Measurements from ENCODE around the gene GOLIM4.
"Not testable (repeated sequence)": the region's sequence is repeated elsewhere in the genome, so short reads cannot be mapped to it uniquely, and the experiment has no call there.

Gene GOLIM4

GRCh38 chr3:168095611-168096209 lies at the start of gene GOLIM4:
TSS of gene GOLIM4 (minus strand) at chr3:168095924. CDS start at chr3:168095285, 639 bp downstream.
- peak; percentile 89 for DNase-seq

GRCh38 chr3:168141405-168141998 lies 45.8 kb upstream of the GOLIM4 start:
- DNase-seq = no peak

GRCh38 chr3:168139947-168140346 lies 44.2 kb upstream of the GOLIM4 start:
- DNase-seq = no peak

- no peak for DNase-seq
These were observed 42.7 kb upstream of the GOLIM4 start for GRCh38 chr3:168138421-168138820.

GRCh38 chr3:168134931-168135330 lies 39.2 kb upstream of the GOLIM4 start:
- no peak for DNase-seq

- not testable (repeated sequence) for DNase-seq
These were observed 34.5 kb upstream of the GOLIM4 start for GRCh38 chr3:168130250-168130649.

GRCh38 chr3:168128463-168128862 lies 32.7 kb upstream of the GOLIM4 start:
- not testable (repeated sequence) for DNase-seq

GRCh38 chr3:168127466-168127865 lies 31.7 kb upstream of the GOLIM4 start:
- DNase-seq = no peak

GRCh38 chr3:168124791-168125190 lies 29.1 kb upstream of the GOLIM4 start:
- no peak for DNase-seq

- no peak for DNase-seq
These were observed 28.6 kb upstream of the GOLIM4 start for GRCh38 chr3:168124291-168124690.

- no peak for DNase-seq
These were observed 27.8 kb upstream of the GOLIM4 start for GRCh38 chr3:168123201-168124176.

GRCh38 chr3:168121184-168122017 lies 25.7 kb upstream of the GOLIM4 start:
- no peak for DNase-seq

- DNase-seq = no peak
These were observed 22.2 kb upstream of the GOLIM4 start for GRCh38 chr3:168117853-168118313.

GRCh38 chr3:168117059-168117458 lies 21.3 kb upstream of the GOLIM4 start:
- DNase-seq = no peak

- no peak for DNase-seq
These were observed 20.6 kb upstream of the GOLIM4 start for GRCh38 chr3:168116279-168116678.

- DNase-seq = no peak
These were observed 18.1 kb upstream of the GOLIM4 start for GRCh38 chr3:168113848-168114247.

GRCh38 chr3:168112894-168113293 lies 17.2 kb upstream of the GOLIM4 start:
- no peak for DNase-seq

GRCh38 chr3:168104361-168104760 lies 8.6 kb upstream of the GOLIM4 start:
- DNase-seq = no peak

GRCh38 chr3:168102735-168103410 lies 7.1 kb upstream of the GOLIM4 start:
- no peak for DNase-seq

- no peak for DNase-seq
These were observed 5.2 kb upstream of the GOLIM4 start for GRCh38 chr3:168100777-168101492.

- no peak for DNase-seq
These were observed 1.7 kb upstream of the GOLIM4 start for GRCh38 chr3:168097381-168097780.

Data from NCI-H1092 treated with DMSO at 0.1 percent for 48 hours (cell line).